HFFc6 (cell line): ENCODE results near the gene GVQW3. TPM values are rescaled to one million over a fixed set of nuclear protein-coding genes. Genes with fewer than 3 reads are reported as not detected.

ENCODE experiments used
- DNase-seq: peaks from one replicate; pipeline ENCODE4 v3.0.0-alpha.2; 2018
- H3K27ac Mint-ChIP-seq: 2 replicates; pipeline ENCODE4 v1.8.0; 2020; ENCODE audit warnings: mild to moderate bottlenecking, mixed read lengths
- H3K27me3 Mint-ChIP-seq: 2 replicates; pipeline ENCODE4 v1.8.0; 2021; ENCODE audit warnings: mild to moderate bottlenecking, moderate library complexity, mixed read lengths; ENCODE audit not compliant: insufficient read depth
- H3K36me3 Mint-ChIP-seq: 2 replicates; pipeline ENCODE4 v1.8.0; 2021; ENCODE audit warnings: low read depth, mixed read lengths
- H3K4me1 Mint-ChIP-seq: 2 replicates; pipeline ENCODE4 v1.8.0; 2020; ENCODE audit warnings: low read depth, mixed read lengths
- H3K4me3 Mint-ChIP-seq: 2 replicates; pipeline ENCODE4 v1.8.0; 2020; ENCODE audit warnings: mild to moderate bottlenecking, moderate library complexity, mixed read lengths
- H3K9me3 Mint-ChIP-seq: 2 replicates; pipeline ENCODE4 v1.8.0; 2020; ENCODE audit warnings: mild to moderate bottlenecking, mixed read lengths
- CTCF ChIP-seq: fragments of 200-600 bp; sonication (generic); IDR thresholded peaks from 2 replicates; pipeline ENCODE4 v1.5.0; 2021; ENCODE audit warnings: antibody characterized with exemption, mild to moderate bottlenecking
- long read RNA-seq: library from polyadenylated mRNA; unstranded; transcript quantifications from one replicate; pipeline ENCODE4 v2.0.0, GENCODE V29; 2019
- total RNA-seq, 6 experiments: library from RNA; stranded (reverse); fragmentation: NEBNext Ultra II Directional; extraction: Animal tissue kit (Norgen Biotek cat#: 25700); gene quantifications; 2 replicates in 1 of 6; 3 replicates in 5 of 6; pipeline ENCODE4 v1.2.3, GENCODE V29; 2021

Gene GVQW3
- 1 to 10 TPM in 1 of 6 experiments, under 1 TPM in 5; 0.31 to 1.6 (median 0.69) TPM for total RNA-seq
- long read RNA-seq, result 0 reads

- Mint-ChIP-seq H3K27me3 (no peaks in the 10 kb centered on the region; the same call in 1 of the 2 replicates), H3K36me3 (peaks cover 6% of the 10 kb centered on the region; the same call in 1 of the 2 replicates), H3K4me3 (peak within 1 kb of the TSS; percentile 98), H3K4me1 (peaks cover 44% of the 10 kb centered on the region), H3K9me3 (no peaks in the 10 kb centered on the region), H3K27ac (peak within 1 kb of the TSS; percentile 90)
- peak; percentile 95 for DNase-seq
- TF ChIP-seq CTCF, result no peak
Measured at GRCh38 chr11:76380977-76381719, at the start of gene GVQW3, which contains the start of gene THAP12. GVQW3 (plus strand) TSS chr11:76381323; CDS start chr11:76381829, 506 bp downstream. THAP12 (minus strand) TSS chr11:76381132; CDS start chr11:76380836, 296 bp downstream.

GRCh38 chr11:76334826-76335389, 46.2 kb upstream of the GVQW3 start:
- Mint-ChIP-seq H3K27ac (no peak overlapping the region), H3K36me3 (peaks cover 5% of the 10 kb centered on the region; the same call in 1 of the 2 replicates), H3K9me3 (peaks cover 26% of the 10 kb centered on the region), H3K27me3 (peaks cover 17% of the 10 kb centered on the region), H3K4me1 (no peaks in the 10 kb centered on the region), H3K4me3 (no peak overlapping the region)
- no peak for DNase-seq
- TF ChIP-seq CTCF, result no peak

GRCh38 chr11:76335842-76336241, 45.3 kb upstream of the GVQW3 start:
- no peak for TF ChIP-seq CTCF
- no peak for DNase-seq
- Mint-ChIP-seq H3K4me3 (no peak overlapping the region), H3K9me3 (peaks cover 26% of the 10 kb centered on the region), H3K4me1 (no peaks in the 10 kb centered on the region), H3K27ac (no peak overlapping the region), H3K36me3 (peaks cover 5% of the 10 kb centered on the region; the same call in 1 of the 2 replicates), H3K27me3 (peaks cover 10% of the 10 kb centered on the region)

- Mint-ChIP-seq H3K4me1 (no peaks in the 10 kb centered on the region), H3K4me3 (no peak overlapping the region)
Measured at GRCh38 chr11:76336597-76336996, 44.5 kb upstream of the GVQW3 start.

GRCh38 chr11:76337469-76337868, 43.7 kb upstream of the GVQW3 start:
- no peak overlapping the region for H3K4me3 Mint-ChIP-seq
- no peak for DNase-seq
- H3K9me3 Mint-ChIP-seq, result peaks cover 26% of the 10 kb centered on the region
- H3K27me3 Mint-ChIP-seq, result peaks cover 8% of the 10 kb centered on the region
- H3K27ac Mint-ChIP-seq, result no peak overlapping the region
- TF ChIP-seq CTCF, result no peak
- H3K4me1 Mint-ChIP-seq, result no peaks in the 10 kb centered on the region
- H3K36me3 Mint-ChIP-seq, result peaks cover 5% of the 10 kb centered on the region; the same call in 1 of the 2 replicates

More at GRCh38 chr11:76336597-76336996, 44.5 kb upstream of the GVQW3 start:
- peaks cover 8% of the 10 kb centered on the region for H3K27me3 Mint-ChIP-seq
- no peak for TF ChIP-seq CTCF
- DNase-seq, result no peak
- peaks cover 5% of the 10 kb centered on the region; the same call in 1 of the 2 replicates for H3K36me3 Mint-ChIP-seq
- H3K27ac Mint-ChIP-seq, result no peak overlapping the region
- H3K9me3 Mint-ChIP-seq, result peaks cover 26% of the 10 kb centered on the region
